ENCODE data around the gene RSPH1. TPM values are rescaled to one million over a fixed set of nuclear protein-coding genes. Genes with fewer than 3 reads are reported as not detected.

Gene RSPH1
- total RNA-seq, 1 donor from 2014 or later, result 0.29 TPM

DNA sequence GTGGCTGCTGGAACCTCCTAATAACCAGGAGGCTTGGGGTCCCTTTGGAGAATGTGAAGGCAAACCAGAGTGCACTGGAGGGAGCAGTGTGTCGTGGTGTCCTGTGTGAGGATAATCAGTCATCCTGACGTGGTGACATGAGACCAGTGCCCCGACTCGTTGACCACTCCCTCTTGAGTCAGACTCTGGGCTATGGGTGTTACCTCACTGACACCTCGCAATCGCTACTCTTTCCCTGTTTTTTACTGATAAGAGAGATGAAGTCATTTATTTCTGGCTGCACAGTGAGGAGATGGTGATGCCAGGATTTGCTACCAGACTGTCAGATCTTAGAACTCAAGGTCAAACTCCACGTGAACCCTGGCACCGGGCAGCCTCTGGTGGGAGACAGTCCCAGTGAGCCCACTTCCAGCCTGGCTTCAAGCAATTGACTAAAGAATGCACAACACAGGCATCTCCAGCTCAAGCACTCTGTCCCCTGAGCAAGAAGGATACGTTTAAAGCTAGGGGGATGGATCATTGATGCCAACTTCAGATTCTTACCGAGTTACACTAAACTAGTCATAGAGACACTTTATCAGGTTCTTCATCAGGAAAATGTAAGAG lies 62.0 kb downstream of the RSPH1 start:
- Histone ChIP-seq H3K4me3 (ENCODE audit: low read depth, low read length) (no peak overlapping the region), H3K36me3 (ENCODE audit: control insufficient read depth, insufficient read depth, low read length) (no peaks in the 10 kb centered on the region), H3K27me3 (ENCODE audit: control insufficient read depth, insufficient read depth, low read length) (no peaks in the 10 kb centered on the region)
- DNase-seq (ENCODE audit: low read depth), result no peak
- TF ChIP-seq, protein P1, sequence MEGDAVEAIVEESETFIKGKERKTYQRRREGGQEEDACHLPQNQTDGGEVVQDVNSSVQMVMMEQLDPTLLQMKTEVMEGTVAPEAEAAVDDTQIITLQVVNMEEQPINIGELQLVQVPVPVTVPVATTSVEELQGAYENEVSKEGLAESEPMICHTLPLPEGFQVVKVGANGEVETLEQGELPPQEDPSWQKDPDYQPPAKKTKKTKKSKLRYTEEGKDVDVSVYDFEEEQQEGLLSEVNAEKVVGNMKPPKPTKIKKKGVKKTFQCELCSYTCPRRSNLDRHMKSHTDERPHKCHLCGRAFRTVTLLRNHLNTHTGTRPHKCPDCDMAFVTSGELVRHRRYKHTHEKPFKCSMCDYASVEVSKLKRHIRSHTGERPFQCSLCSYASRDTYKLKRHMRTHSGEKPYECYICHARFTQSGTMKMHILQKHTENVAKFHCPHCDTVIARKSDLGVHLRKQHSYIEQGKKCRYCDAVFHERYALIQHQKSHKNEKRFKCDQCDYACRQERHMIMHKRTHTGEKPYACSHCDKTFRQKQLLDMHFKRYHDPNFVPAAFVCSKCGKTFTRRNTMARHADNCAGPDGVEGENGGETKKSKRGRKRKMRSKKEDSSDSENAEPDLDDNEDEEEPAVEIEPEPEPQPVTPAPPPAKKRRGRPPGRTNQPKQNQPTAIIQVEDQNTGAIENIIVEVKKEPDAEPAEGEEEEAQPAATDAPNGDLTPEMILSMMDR (IDR thresholded peaks at IDR 0.05; ENCODE audit: insufficient read depth, low read length, poor library complexity, severe bottlenecking), result no peak

DNA sequence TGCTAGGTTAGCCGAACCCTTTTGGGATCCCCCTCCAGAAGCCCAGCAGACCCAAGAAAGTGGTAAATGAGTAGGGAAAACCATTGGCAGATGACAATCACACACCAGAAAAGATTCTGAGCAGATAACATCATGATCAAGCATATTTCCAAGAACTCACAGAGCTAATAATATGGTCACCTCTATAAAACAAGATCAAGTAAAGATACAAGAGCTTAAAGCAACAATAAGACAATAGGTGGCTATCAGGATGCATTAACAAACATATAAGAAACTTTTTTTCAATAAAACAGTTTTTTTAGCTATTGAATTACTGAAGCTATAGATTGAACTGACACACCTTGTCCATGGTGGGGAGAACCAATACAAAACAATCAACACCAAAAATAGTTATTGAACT lies 63.3 kb downstream of the RSPH1 start:
- no peaks in the 10 kb centered on the region for H3K36me3 ChIP-seq (ENCODE audit: control insufficient read depth, insufficient read depth, low read length)

DNA sequence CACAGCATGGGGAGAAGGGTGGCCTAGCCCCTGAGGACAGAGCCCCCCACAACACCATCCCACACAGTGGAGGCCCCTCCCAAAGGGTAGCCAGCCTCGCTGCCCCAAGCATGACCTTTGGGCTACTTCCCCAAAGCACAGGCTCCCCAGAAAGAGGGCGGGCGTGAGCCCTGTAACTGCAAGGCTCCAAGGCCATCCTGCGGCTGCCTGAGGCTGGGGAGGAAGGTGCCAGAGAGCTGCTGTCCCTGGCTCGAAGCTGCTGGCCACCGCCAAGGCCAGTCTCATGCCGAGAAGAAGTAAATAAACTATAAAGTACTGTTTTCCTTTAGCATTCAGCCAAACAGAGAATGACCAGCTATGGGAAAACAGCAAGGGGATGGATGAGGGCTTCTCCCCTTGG lies 64.8 kb downstream of the RSPH1 start:
- Histone ChIP-seq H3K27me3 (ENCODE audit: control insufficient read depth, insufficient read depth, low read length) (peaks cover 6% of the 10 kb centered on the region), H3K36me3 (ENCODE audit: control insufficient read depth, insufficient read depth, low read length) (no peaks in the 10 kb centered on the region), H3K4me3 (ENCODE audit: low read depth, low read length) (no peak overlapping the region)
- DNase-seq (ENCODE audit: low read depth), result no peak
- TF ChIP-seq, protein P1 (IDR thresholded peaks at IDR 0.05; ENCODE audit: insufficient read depth, low read length, poor library complexity, severe bottlenecking), result no peak

More for the DNA sequence above, 63.3 kb downstream of the RSPH1 start:
- TF ChIP-seq, protein P1 (IDR thresholded peaks at IDR 0.05; ENCODE audit: insufficient read depth, low read length, poor library complexity, severe bottlenecking), result no peak
- no peak for DNase-seq (ENCODE audit: low read depth)
- Histone ChIP-seq H3K4me3 (ENCODE audit: low read depth, low read length) (no peak overlapping the region), H3K27me3 (ENCODE audit: control insufficient read depth, insufficient read depth, low read length) (peaks cover 2% of the 10 kb centered on the region)

DNA sequence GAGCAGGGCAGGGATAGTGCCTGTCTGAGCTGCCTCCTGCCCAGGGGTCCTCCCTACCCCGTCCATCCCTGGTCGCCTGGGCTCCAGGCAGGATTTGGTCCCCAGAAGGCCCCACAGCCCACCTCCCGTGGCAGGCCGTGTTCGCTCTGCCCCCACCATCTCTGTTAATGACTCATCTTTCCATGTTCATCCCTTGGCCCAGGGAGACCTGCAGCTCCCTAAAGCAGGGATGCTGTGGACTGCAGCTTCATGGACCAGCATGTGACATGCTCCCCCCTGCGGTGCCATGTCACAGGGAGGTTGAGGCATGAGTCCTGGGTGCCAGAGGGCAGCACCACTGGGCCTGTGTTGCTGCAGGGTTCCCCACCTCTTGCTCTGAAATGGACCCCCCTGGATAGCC lies 65.5 kb downstream of the RSPH1 start:
- TF ChIP-seq, protein P1 (IDR thresholded peaks at IDR 0.05; ENCODE audit: insufficient read depth, low read length, poor library complexity, severe bottlenecking), result no peak
- peaks cover 6% of the 10 kb centered on the region for H3K27me3 ChIP-seq (ENCODE audit: control insufficient read depth, insufficient read depth, low read length)
- no peak for DNase-seq (ENCODE audit: low read depth)
- H3K36me3 ChIP-seq (ENCODE audit: control insufficient read depth, insufficient read depth, low read length), result no peaks in the 10 kb centered on the region
- H3K4me3 ChIP-seq (ENCODE audit: low read depth, low read length), result no peak overlapping the region

DNA sequence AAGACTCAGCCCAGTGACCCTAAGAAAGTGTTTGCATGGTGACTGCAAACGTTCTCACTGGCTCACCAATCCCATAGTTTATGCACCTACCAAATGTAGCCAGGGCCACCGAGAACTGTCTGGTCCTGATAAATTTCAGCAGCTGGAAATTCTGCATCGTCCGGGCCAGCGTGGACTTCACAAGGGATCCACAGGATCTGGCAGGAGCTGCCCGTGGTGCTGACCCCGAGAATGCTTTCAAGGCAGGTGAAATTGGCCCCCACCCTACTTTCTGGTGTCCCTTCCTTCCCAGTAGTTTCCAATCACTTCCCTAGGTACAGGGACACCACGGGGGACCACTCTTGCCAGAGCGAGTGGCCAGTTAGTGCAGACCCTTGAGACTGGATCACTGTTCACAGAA lies 66.2 kb downstream of the RSPH1 start:
- Histone ChIP-seq H3K36me3 (ENCODE audit: control insufficient read depth, insufficient read depth, low read length) (no peaks in the 10 kb centered on the region), H3K4me3 (ENCODE audit: low read depth, low read length) (no peak overlapping the region), H3K27me3 (ENCODE audit: control insufficient read depth, insufficient read depth, low read length) (peaks cover 6% of the 10 kb centered on the region)
- no peak for DNase-seq (ENCODE audit: low read depth)
- TF ChIP-seq, protein P1 (IDR thresholded peaks at IDR 0.05; ENCODE audit: insufficient read depth, low read length, poor library complexity, severe bottlenecking), result no peak

DNA sequence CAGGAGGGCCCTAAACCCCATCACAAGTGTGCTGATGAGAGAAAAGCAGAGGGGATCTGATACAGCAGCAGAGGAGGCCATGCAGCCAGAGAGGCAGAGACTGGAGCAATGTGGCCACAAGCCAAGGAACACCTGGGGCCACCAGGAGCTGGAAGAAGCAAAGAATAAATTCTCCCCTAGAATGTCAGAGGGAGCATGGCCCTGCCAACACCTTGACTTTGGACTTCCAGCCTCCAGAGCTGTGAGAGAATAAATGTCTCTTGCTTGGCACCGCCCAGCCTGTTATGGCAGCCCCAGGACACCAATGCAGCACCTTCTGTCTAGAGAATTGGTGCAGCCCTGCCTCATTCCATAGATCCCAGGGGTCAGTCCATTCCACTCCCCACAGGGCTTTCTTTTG lies 67.0 kb downstream of the RSPH1 start:
- H3K4me3 ChIP-seq (ENCODE audit: low read depth, low read length), result no peak overlapping the region
- H3K27me3 ChIP-seq (ENCODE audit: control insufficient read depth, insufficient read depth, low read length), result peaks cover 6% of the 10 kb centered on the region
- no peaks in the 10 kb centered on the region for H3K36me3 ChIP-seq (ENCODE audit: control insufficient read depth, insufficient read depth, low read length)
- TF ChIP-seq, protein P1 (IDR thresholded peaks at IDR 0.05; ENCODE audit: insufficient read depth, low read length, poor library complexity, severe bottlenecking), result no peak
- DNase-seq (ENCODE audit: low read depth), result no peak

All from kidney epithelial cell (primary cell).